ENCODE measurements around the gene LAMB1. TPM values are rescaled to one million over a fixed set of nuclear protein-coding genes. Genes with fewer than 3 reads are reported as not detected.

The LAMB1 gene
- total RNA-seq, 5 donors from 2014 or later (not counting 1 experiment from before 2014, with no cell fraction given), result 0.56 to 1.4 (median 1.0) TPM; not detected in 2

DNA sequence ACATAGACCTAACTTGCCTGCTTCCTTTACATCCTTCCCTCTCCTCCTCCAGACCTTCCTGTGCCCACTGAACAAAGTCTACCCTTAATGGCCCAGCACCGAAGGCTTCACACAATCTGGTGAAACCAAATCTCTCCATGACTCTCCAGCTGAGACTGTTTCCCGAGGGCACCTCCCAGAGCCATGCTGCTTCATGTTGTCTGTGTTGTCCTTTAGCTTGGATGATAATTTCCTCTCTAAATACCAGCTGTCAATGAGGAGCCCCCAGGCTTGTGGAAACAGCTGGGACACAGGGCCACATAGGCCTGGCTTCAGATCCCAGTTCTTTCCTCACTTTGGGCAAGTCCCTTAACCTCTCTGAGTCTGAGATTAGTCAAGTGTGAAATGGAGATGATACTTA, 57.6 kb downstream of the LAMB1 start:
- Histone ChIP-seq H3K36me3 (ENCODE audit: control insufficient read depth in 2 of 2, extremely low read depth in 1 of 2, insufficient read depth in 1 of 2, low read length in 1 of 2) (peaks cover 0 to 2% of the 10 kb centered on the region in 2 donors), H3K27me3 (replicated peaks in 1 of 2; ENCODE audit: control insufficient read depth in 2 of 2, extremely low read depth in 1 of 2, insufficient read depth in 2 of 2, low read length in 1 of 2) (no peaks in the 10 kb centered on the region), H3K4me3 (ENCODE audit: control insufficient read depth in 1 of 2, extremely low read depth in 1 of 2, low read length in 1 of 2) (no peak overlapping the region), H3K27ac (ENCODE audit: low read length) (no peak overlapping the region), H3K9me3 (no peaks in the 10 kb centered on the region), H3K4me1 (ENCODE audit: control insufficient read depth in 1 of 2, extremely low read depth in 1 of 2, insufficient read depth in 2 of 2, low read length in 2 of 2) (no peaks in the 10 kb centered on the region)
- no peaks in the 10 kb centered on the region for H3K27me3 Mint-ChIP-seq
- 100% methylated on average over 1 of the region's 2 CpGs for WGBS (ENCODE audit: insufficient coverage)
- POLR2A ChIA-PET, result no interaction called here
- H3K4me3 Mint-ChIP-seq, result no peak overlapping the region
- H3K9me3 Mint-ChIP-seq, result no peaks in the 10 kb centered on the region
- ATAC-seq (replicated peaks in 1 of 4) (no peak), DNase-seq (no peak)
- peaks cover 12% of the 10 kb centered on the region for H3K36me3 Mint-ChIP-seq
- H3K4me1 Mint-ChIP-seq, result no peaks in the 10 kb centered on the region
- H3K27ac Mint-ChIP-seq, result no peak overlapping the region
- CTCF ChIA-PET, result no interaction called here

DNA sequence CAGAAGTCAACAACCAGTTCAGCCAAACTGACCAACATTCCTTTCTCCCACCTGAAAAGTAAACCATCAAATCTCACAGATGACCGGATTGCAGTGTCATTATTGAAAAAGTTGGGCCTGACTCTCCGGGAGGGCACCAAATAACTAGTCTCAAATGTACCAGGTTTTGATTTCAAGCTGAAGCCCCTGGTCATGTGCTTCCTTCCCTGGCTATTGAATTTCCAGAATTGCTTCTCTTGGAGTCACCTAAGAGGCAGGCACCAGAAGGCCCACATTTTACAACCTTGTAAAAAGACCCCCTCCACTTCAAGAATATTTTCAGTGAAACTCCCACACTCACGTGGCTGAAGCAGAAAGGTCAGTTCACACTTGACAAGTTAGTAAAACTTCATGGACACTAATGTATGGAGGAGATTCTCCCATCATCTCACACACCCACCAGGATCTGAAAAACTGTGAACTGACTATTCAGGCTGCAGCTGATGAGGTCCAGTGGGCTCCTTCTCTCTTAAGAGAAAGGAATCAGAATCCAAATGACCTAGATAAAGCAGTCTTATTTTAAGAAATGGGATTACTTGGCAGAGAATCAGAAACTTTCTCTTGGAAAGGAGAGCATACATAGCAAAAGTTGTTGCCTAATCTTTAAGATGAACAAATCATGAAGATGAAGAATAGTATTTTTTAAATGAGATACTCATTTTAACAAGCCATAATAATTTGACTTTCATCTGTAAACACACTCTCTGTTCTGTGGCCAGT, 58.4 kb downstream of the LAMB1 start:
- Histone ChIP-seq H3K4me1 (ENCODE audit: control insufficient read depth in 1 of 2, extremely low read depth in 1 of 2, insufficient read depth in 2 of 2, low read length in 2 of 2) (no peaks in the 10 kb centered on the region), H3K27ac (ENCODE audit: low read length) (no peak overlapping the region), H3K4me3 (ENCODE audit: control insufficient read depth in 1 of 2, extremely low read depth in 1 of 2, low read length in 1 of 2) (no peak overlapping the region), H3K36me3 (ENCODE audit: control insufficient read depth in 2 of 2, extremely low read depth in 1 of 2, insufficient read depth in 1 of 2, low read length in 1 of 2) (peaks cover 3 to 8% of the 10 kb centered on the region in 2 donors), H3K27me3 (replicated peaks in 1 of 2; ENCODE audit: control insufficient read depth in 2 of 2, extremely low read depth in 1 of 2, insufficient read depth in 2 of 2, low read length in 1 of 2) (no peaks in the 10 kb centered on the region), H3K9me3 (no peaks in the 10 kb centered on the region)
- Mint-ChIP-seq H3K36me3 (peaks cover 17% of the 10 kb centered on the region), H3K4me1 (no peaks in the 10 kb centered on the region), H3K4me3 (no peak overlapping the region), H3K27ac (no peak overlapping the region), H3K9me3 (no peaks in the 10 kb centered on the region), H3K27me3 (no peaks in the 10 kb centered on the region)
- POLR2A ChIA-PET, result no interaction called here
- DNase-seq (no peak), ATAC-seq (replicated peaks in 1 of 4) (no peak)
- CTCF ChIA-PET, result no interaction called here
- no CpG with 5 or more reads among the region's 3 CpGs for WGBS (ENCODE audit: insufficient coverage)

DNA sequence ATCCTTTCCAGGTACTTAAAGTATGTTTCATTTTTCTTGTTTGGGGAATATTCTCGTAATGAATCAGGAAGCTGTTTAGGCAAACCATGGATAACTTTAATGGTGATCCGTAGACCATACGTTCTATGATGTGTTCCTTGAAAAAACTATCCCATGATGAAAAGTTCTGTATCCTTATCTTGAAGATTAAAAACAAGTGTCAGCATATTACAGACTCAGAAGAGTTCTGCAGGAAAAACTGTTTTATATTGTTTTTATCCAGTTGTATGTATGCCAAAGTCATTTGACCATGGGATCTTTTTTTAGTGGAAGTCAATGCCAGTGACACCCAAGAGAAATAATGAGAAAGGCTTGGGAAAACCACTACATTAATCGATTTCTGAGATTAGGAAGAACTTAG, 59.9 kb downstream of the LAMB1 start:
- H3K4me3 ChIP-seq (ENCODE audit: control insufficient read depth in 1 of 2, extremely low read depth in 1 of 2, low read length in 1 of 2), result no peak overlapping the region
- ATAC-seq (replicated peaks in 1 of 4), result no peak
- Mint-ChIP-seq H3K27ac (no peak overlapping the region), H3K4me1 (no peaks in the 10 kb centered on the region), H3K9me3 (no peaks in the 10 kb centered on the region), H3K36me3 (peaks cover 18% of the 10 kb centered on the region), H3K27me3 (no peaks in the 10 kb centered on the region), H3K4me3 (no peak overlapping the region)
- H3K27ac ChIP-seq (ENCODE audit: low read length), result no peak overlapping the region
- peaks cover 3 to 8% of the 10 kb centered on the region in 2 donors for H3K36me3 ChIP-seq (ENCODE audit: control insufficient read depth in 2 of 2, extremely low read depth in 1 of 2, insufficient read depth in 1 of 2, low read length in 1 of 2)
- ChIA-PET POLR2A (no interaction called here), CTCF (no interaction called here)
- H3K27me3 ChIP-seq (replicated peaks in 1 of 2; ENCODE audit: control insufficient read depth in 2 of 2, extremely low read depth in 1 of 2, insufficient read depth in 2 of 2, low read length in 1 of 2), result no peaks in the 10 kb centered on the region
- H3K4me1 ChIP-seq (ENCODE audit: control insufficient read depth in 1 of 2, extremely low read depth in 1 of 2, insufficient read depth in 2 of 2, low read length in 2 of 2), result no peaks in the 10 kb centered on the region
- H3K9me3 ChIP-seq, result no peaks in the 10 kb centered on the region
- no peak for DNase-seq
- no CpG with 5 or more reads among the region's 4 CpGs for WGBS (ENCODE audit: insufficient coverage)

DNA sequence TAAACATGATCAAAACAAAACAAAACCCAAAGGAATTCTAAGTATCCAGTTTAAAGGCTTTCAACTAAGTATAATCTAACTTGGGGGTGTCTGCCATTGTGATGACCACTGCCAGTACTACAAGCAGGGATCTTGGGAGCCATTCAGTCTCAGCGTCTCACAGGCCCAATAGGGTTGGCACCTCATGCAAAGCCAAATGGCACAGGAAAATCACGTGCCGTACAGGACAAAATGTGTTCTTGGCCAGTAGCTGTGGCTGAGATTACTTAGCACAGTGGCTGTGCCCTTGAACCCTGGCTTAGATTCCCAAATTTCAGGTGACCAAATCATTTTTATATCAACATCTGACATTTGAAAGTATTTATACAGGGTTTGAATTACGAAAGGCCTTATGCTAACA, 62.0 kb downstream of the LAMB1 start:
- Histone ChIP-seq H3K36me3 (ENCODE audit: control insufficient read depth in 2 of 2, extremely low read depth in 1 of 2, insufficient read depth in 1 of 2, low read length in 1 of 2) (peaks cover 3 to 8% of the 10 kb centered on the region in 2 donors), H3K4me3 (ENCODE audit: control insufficient read depth in 1 of 2, extremely low read depth in 1 of 2, low read length in 1 of 2) (no peak overlapping the region), H3K27ac (ENCODE audit: low read length) (no peak overlapping the region), H3K4me1 (ENCODE audit: control insufficient read depth in 1 of 2, extremely low read depth in 1 of 2, insufficient read depth in 2 of 2, low read length in 2 of 2) (no peaks in the 10 kb centered on the region), H3K9me3 (no peaks in the 10 kb centered on the region), H3K27me3 (replicated peaks in 1 of 2; ENCODE audit: control insufficient read depth in 2 of 2, extremely low read depth in 1 of 2, insufficient read depth in 2 of 2, low read length in 1 of 2) (no peaks in the 10 kb centered on the region)
- DNase-seq (no peak), ATAC-seq (replicated peaks in 1 of 4) (no peak)
- ChIA-PET CTCF (no interaction called here), POLR2A (interaction anchor here in 1 of 2 donors (0.6 kb wide), 1 partner anchor 11 kb away, joined by 8 read pairs; no protein-coding TSS in a partner anchor)
- WGBS (ENCODE audit: insufficient coverage), result 90% methylated on average over 2 of the region's 4 CpGs
- Mint-ChIP-seq H3K4me3 (no peak overlapping the region), H3K27me3 (no peaks in the 10 kb centered on the region), H3K27ac (no peak overlapping the region), H3K4me1 (no peaks in the 10 kb centered on the region), H3K36me3 (peaks cover 18% of the 10 kb centered on the region), H3K9me3 (no peaks in the 10 kb centered on the region)

DNA sequence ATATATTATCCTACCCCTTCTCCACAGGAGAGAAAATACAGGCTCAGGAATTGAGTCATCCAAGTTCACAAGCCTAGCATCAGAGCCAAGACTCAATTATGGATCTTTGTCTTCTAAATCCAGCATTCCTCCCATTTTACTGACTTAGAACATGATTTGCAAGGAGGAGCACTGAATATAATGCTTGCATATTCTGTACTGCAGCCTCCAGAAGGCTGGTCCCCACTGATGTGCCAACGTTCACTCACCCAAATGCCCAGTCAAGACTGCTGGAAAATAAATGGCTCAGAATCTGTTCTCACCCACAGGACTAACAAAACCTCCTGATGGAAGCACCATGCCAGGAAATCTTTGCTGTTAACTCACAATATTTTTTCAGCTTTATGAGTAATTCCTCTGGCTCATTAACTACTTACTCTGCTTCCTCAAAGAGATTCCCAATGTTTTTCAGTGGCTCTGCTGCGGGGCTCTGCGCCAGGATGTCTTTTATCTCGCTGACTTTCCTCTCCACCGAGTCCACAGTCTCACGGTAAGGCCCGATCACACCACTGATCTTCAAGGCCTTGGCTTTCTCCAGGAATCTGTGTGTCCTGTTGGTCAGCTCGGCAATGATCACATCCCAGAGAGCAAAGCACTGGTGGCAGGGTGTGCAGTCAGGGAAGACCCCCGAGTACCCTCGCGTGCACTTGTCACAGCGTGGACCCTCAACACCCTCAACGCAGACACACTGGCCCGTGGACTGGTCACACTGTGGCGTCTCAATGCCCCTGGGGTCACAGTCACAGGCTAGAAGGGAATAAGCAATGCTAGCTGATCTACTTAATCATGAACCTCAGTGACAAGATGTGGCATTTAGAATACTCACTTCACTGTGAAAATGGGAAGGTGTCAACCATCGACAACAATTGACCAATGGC, 63.1 kb downstream of the LAMB1 start:
- no peaks in the 10 kb centered on the region for H3K27me3 ChIP-seq (replicated peaks in 1 of 2; ENCODE audit: control insufficient read depth in 2 of 2, extremely low read depth in 1 of 2, insufficient read depth in 2 of 2, low read length in 1 of 2)
- Mint-ChIP-seq H3K36me3 (peaks cover 18% of the 10 kb centered on the region), H3K27ac (no peak overlapping the region), H3K4me1 (no peaks in the 10 kb centered on the region), H3K27me3 (no peaks in the 10 kb centered on the region), H3K4me3 (no peak overlapping the region), H3K9me3 (no peaks in the 10 kb centered on the region)
- H3K4me3 ChIP-seq (ENCODE audit: control insufficient read depth in 1 of 2, extremely low read depth in 1 of 2, low read length in 1 of 2), result no peak overlapping the region
- 94% methylated on average over 15 of the region's 16 CpGs for WGBS (ENCODE audit: insufficient coverage)
- no peak for DNase-seq
- ChIA-PET POLR2A (no interaction called here), CTCF (no interaction called here)
- no peaks in the 10 kb centered on the region for H3K4me1 ChIP-seq (ENCODE audit: control insufficient read depth in 1 of 2, extremely low read depth in 1 of 2, insufficient read depth in 2 of 2, low read length in 2 of 2)
- no peak for ATAC-seq (replicated peaks in 1 of 4)
- H3K36me3 ChIP-seq (ENCODE audit: control insufficient read depth in 2 of 2, extremely low read depth in 1 of 2, insufficient read depth in 1 of 2, low read length in 1 of 2), result peaks cover 3 to 8% of the 10 kb centered on the region in 2 donors
- H3K9me3 ChIP-seq, result no peaks in the 10 kb centered on the region
- H3K27ac ChIP-seq (ENCODE audit: low read length), result no peak overlapping the region

DNA sequence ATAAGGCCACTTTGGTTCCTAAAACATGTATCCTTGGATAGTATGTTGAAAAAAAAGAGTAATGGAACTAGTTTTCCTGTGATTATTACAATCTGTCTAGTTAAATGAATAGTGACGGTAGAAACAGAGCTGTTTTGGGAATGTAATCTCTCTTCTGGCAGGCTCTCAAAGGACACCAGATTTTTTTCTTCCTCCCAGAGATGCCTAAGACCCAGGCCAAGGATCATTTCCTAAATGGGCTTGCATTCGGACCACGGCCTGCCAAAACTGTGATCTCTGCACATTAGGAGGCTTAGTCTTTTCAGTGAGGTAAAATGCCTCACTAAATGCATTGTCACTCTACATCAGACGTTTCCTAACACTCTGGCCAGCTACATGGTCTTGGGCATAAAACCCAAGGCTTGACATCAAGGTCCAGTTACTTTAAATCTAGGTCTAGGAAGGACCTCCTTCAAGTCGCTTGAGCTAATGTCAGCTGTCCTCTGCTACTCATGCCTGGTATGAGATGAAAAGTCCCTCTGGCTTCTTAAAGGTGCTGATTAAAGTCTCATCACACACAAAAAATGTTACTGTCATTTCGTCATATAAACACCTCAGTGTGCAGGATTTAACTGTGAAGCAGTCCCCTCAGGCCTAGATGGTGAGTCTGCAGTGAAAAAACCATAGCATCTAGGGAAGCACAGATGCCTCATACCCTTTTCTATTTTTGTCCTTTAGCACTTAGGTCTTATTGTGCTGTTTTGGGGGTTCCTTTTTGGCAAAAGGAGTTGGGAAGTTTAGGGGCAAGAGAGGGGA, 64.3 kb downstream of the LAMB1 start:
- H3K27me3 ChIP-seq (replicated peaks in 1 of 2; ENCODE audit: control insufficient read depth in 2 of 2, extremely low read depth in 1 of 2, insufficient read depth in 2 of 2, low read length in 1 of 2), result no peaks in the 10 kb centered on the region
- no peaks in the 10 kb centered on the region for H3K4me1 ChIP-seq (ENCODE audit: control insufficient read depth in 1 of 2, extremely low read depth in 1 of 2, insufficient read depth in 2 of 2, low read length in 2 of 2)
- ChIA-PET POLR2A (no interaction called here), CTCF (no interaction called here)
- Mint-ChIP-seq H3K27me3 (no peaks in the 10 kb centered on the region), H3K4me3 (no peak overlapping the region), H3K9me3 (no peaks in the 10 kb centered on the region), H3K27ac (no peak overlapping the region), H3K36me3 (peaks cover 18% of the 10 kb centered on the region), H3K4me1 (peaks cover 2 to 4% (median 2%) of the 10 kb centered on the region in 3 donors)
- H3K36me3 ChIP-seq (ENCODE audit: control insufficient read depth in 2 of 2, extremely low read depth in 1 of 2, insufficient read depth in 1 of 2, low read length in 1 of 2), result peaks cover 3 to 8% of the 10 kb centered on the region in 2 donors
- WGBS (ENCODE audit: insufficient coverage), result 80% methylated on average over 2 of the region's 6 CpGs
- ATAC-seq (replicated peaks in 1 of 4) (no peak), DNase-seq (no peak)
- no peaks in the 10 kb centered on the region for H3K9me3 ChIP-seq
- H3K4me3 ChIP-seq (ENCODE audit: control insufficient read depth in 1 of 2, extremely low read depth in 1 of 2, low read length in 1 of 2), result no peak overlapping the region
- no peak overlapping the region for H3K27ac ChIP-seq (ENCODE audit: low read length)

Measured in T-cell (primary cell).